HL-60 (cell line): ENCODE measurements around the gene TCF23.

Experiments
- DNase-seq, 2 experiments: peaks; one replicate each; pipeline ENCODE4 v3.0.0-alpha.2; 2010 to 2020; ENCODE audit warnings: low read depth in 1 of 2, low spot score in 1 of 2
- H3K27ac ChIP-seq: fragments of 250-450 bp; sonication (Bioruptor Pico); replicated peaks from 2 replicates; pipeline ENCODE4 v1.5.1; 2020; ENCODE audit warnings: mild to moderate bottlenecking, moderate library complexity
- H3K27me3 ChIP-seq: fragments of 250-450 bp; sonication (Bioruptor Pico); 2 replicates; pipeline ENCODE4 v1.5.1; 2021; ENCODE audit warnings: mild to moderate bottlenecking, moderate library complexity; ENCODE audit not compliant: insufficient read depth, poor library complexity, severe bottlenecking
- H3K4me3 ChIP-seq: replicated peaks from 2 replicates; pipeline ENCODE4 v1.5.1; 2011; ENCODE audit warnings: mild to moderate bottlenecking, control low read depth, low read length; ENCODE audit not compliant: insufficient read depth
- GABPA ChIP-seq: IDR thresholded peaks from 2 replicates; pipeline ENCODE4 v1.6.1; 2012; ENCODE audit warnings: low read depth
- POLR2AphosphoS5 ChIP-seq: IDR thresholded peaks from 2 replicates; pipeline ENCODE4 v1.6.1; 2012; ENCODE audit warnings: low read depth
- SPI1 ChIP-seq: IDR thresholded peaks from 2 replicates; pipeline ENCODE4 v1.6.1; 2012; ENCODE audit warnings: low read depth, mild to moderate bottlenecking, borderline replicate concordance
- TF ChIP-seq, protein P1 (sequence below): IDR thresholded peaks from one replicate; pipeline ENCODE4 v1.5.1; 2011; ENCODE audit warnings: low read length, control low read depth, inconsistent platforms; ENCODE audit not compliant: insufficient read depth
- TF ChIP-seq, protein P2 (sequence below): IDR thresholded peaks from 2 replicates; pipeline ENCODE4 v1.6.1; 2012; ENCODE audit warnings: low read depth; ENCODE audit not compliant: insufficient replicate concordance

TCF23 gene

DNA sequence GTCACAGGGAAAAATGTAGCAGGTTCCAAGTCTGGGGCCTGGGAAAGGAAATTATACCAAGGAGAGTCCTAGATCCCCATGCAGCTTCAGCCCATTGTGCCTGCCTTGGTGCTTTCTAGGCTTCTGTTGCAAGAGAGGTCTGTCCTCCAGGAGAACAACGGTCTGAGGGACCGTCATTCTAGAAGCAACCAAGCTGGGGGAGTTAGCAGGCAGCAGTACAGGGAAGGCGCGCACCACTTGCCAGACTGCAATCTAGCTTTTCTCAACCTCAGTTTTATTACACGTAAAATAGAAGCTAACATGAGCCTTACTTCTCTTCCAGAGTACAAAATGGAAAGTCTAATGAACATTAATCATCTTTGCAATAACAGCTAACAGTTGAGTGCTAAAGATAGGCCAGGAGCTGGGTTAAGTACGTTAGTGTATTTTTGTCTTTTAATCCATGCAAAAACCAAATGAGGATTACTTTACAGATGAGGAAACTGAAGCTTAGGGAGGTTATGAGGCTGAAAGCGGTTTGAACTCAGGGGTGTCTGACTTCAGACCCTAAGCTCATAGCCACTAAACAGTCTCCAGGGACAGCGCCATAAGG is 1.9 kb downstream of the TCF23 start:
- H3K27me3 ChIP-seq = no peaks in the 10 kb centered on the region
- H3K27ac ChIP-seq = no peak overlapping the region
- TF ChIP-seq GABPA (no peak), POLR2AphosphoS5 (no peak), SPI1 (no peak)
- TF ChIP-seq, protein P1, sequence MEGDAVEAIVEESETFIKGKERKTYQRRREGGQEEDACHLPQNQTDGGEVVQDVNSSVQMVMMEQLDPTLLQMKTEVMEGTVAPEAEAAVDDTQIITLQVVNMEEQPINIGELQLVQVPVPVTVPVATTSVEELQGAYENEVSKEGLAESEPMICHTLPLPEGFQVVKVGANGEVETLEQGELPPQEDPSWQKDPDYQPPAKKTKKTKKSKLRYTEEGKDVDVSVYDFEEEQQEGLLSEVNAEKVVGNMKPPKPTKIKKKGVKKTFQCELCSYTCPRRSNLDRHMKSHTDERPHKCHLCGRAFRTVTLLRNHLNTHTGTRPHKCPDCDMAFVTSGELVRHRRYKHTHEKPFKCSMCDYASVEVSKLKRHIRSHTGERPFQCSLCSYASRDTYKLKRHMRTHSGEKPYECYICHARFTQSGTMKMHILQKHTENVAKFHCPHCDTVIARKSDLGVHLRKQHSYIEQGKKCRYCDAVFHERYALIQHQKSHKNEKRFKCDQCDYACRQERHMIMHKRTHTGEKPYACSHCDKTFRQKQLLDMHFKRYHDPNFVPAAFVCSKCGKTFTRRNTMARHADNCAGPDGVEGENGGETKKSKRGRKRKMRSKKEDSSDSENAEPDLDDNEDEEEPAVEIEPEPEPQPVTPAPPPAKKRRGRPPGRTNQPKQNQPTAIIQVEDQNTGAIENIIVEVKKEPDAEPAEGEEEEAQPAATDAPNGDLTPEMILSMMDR = no peak
- TF ChIP-seq, protein P2, sequence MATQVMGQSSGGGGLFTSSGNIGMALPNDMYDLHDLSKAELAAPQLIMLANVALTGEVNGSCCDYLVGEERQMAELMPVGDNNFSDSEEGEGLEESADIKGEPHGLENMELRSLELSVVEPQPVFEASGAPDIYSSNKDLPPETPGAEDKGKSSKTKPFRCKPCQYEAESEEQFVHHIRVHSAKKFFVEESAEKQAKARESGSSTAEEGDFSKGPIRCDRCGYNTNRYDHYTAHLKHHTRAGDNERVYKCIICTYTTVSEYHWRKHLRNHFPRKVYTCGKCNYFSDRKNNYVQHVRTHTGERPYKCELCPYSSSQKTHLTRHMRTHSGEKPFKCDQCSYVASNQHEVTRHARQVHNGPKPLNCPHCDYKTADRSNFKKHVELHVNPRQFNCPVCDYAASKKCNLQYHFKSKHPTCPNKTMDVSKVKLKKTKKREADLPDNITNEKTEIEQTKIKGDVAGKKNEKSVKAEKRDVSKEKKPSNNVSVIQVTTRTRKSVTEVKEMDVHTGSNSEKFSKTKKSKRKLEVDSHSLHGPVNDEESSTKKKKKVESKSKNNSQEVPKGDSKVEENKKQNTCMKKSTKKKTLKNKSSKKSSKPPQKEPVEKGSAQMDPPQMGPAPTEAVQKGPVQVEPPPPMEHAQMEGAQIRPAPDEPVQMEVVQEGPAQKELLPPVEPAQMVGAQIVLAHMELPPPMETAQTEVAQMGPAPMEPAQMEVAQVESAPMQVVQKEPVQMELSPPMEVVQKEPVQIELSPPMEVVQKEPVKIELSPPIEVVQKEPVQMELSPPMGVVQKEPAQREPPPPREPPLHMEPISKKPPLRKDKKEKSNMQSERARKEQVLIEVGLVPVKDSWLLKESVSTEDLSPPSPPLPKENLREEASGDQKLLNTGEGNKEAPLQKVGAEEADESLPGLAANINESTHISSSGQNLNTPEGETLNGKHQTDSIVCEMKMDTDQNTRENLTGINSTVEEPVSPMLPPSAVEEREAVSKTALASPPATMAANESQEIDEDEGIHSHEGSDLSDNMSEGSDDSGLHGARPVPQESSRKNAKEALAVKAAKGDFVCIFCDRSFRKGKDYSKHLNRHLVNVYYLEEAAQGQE = no peak
- no peak for DNase-seq
- H3K4me3 ChIP-seq = no peak overlapping the region

DNA sequence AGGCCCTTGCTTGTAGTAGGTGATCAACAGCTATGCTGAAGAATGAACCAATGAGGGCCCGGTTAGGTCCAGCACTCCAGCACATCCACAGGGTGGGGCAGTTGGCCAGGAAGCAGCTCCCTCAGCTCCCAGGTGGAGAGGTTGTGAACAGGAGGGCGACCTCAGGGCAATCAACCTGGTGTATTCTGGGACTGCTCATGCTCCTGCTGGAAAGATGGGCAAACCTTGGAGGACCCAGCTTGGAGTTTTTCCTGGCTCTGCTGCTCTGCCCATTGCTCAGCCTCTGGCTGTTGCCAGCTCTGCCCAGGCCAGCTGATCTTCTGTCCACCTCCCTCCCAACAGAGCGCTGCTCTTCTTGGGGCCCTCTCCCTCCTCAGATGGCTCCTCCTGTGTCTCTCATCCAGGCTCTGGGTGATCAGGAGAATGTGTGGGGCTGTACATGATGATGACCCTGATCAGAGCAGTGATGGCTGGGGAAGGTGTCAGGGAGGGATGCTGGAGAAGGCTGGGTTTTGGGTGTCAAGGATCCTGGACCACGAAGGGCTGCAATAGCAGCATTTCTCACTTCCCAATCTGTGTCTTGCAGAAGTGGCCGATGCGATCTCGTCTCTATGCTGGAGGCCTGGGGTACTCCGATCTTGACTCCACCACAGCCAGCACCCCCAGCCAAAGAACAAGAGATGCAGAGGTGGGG is 3.4 kb downstream of the TCF23 start:
- Histone ChIP-seq H3K27ac (no peak overlapping the region), H3K4me3 (no peak overlapping the region), H3K27me3 (no peaks in the 10 kb centered on the region)
- TF ChIP-seq, protein P1 = no peak
- TF ChIP-seq, protein P2 = no peak
- TF ChIP-seq SPI1 (no peak), GABPA (no peak), POLR2AphosphoS5 (no peak)
- no peak for DNase-seq

DNA sequence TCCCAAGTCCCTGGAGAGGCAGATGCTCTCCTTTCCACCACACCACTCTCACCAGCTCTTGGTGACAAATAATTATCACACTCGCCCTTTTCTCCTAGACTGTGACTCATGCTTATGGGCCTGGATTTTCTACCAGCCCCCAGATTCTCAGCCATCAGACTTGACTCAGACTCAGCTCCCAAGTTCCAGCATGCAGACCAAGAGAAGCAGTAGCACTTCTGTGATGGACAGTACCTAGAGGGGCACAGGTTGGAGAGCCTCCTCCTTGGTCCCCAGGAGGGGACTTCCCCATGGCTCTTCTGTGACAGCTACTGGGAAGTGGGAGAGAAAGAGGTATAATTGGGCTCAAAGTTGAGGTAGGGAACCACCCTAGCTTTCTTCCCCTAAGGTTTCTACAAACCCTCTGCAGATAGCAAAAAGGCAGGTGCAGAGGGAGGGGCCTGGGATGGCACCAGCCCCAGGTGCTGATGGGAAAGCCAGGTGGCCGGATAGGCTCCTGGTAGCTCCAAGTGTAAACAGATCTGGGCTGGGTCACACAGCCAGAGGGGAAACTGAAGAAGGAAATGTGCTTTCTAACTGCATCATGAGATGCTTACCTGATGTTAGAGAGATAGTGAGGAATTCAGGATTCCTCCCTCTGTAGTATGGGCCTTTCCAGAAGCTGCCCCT is 4.1 kb downstream of the TCF23 start:
- no peaks in the 10 kb centered on the region for H3K27me3 ChIP-seq
- no peak overlapping the region for H3K27ac ChIP-seq
- no peak for DNase-seq
- no peak overlapping the region for H3K4me3 ChIP-seq
- TF ChIP-seq, protein P1 = no peak
- TF ChIP-seq, protein P2 = no peak
- TF ChIP-seq SPI1 = no peak
